PFSK-1 (cell line): ENCODE data around the gene GALNTL6.
A peak's percentile ranks its signal among the peaks of the same experiment; 100 is the strongest.

Experiments used
- FOXP2 ChIP-seq: optimal IDR thresholded peaks from 2 replicates; pipeline ENCODE3; 2011; ENCODE audit warnings: borderline replicate concordance, control low read depth, inconsistent platforms; ENCODE audit not compliant: insufficient read depth; ENCODE audit errors: extremely low read length, extremely low read depth
- POLR2AphosphoS5 ChIP-seq: IDR thresholded peaks from 2 replicates; pipeline ENCODE4 v1.6.1; 2012; ENCODE audit warnings: low read depth, mild to moderate bottlenecking, control low read depth, low read length, moderate library complexity
- REST ChIP-seq, 2 experiments: IDR thresholded peaks; 2 replicates each; pipeline versions ENCODE4 v1.6.1 to v1.8.0; 2011 to 2012; ENCODE audit warnings: low read depth in 2 of 2, low read length in 2 of 2, control low read depth in 1 of 2, inconsistent platforms in 1 of 2, mild to moderate bottlenecking in 1 of 2, moderate library complexity in 1 of 2; ENCODE audit not compliant: insufficient read depth in 1 of 2
- SIN3A ChIP-seq: IDR thresholded peaks from 2 replicates; pipeline ENCODE4 v1.6.1; 2012; ENCODE audit warnings: mild to moderate bottlenecking, low read length, moderate library complexity, borderline replicate concordance; ENCODE audit not compliant: insufficient read depth
- TAF1 ChIP-seq: IDR thresholded peaks from 2 replicates; pipeline ENCODE4 v1.6.1; 2012; ENCODE audit warnings: low read length, control low read depth, borderline replicate concordance; ENCODE audit not compliant: insufficient read depth

Gene GALNTL6

GRCh38 chr4:172845281-172845680, 1032.1 kb downstream of the GALNTL6 start:
- TF ChIP-seq POLR2AphosphoS5 (no peak), TAF1 (no peak), REST (IDR thresholded peaks at IDR 0.05; ENCODE audit: insufficient read depth in 1 of 2, low read depth in 2 of 2, low read length in 2 of 2) (no peak), SIN3A (no peak), FOXP2 (no peak)

DNA sequence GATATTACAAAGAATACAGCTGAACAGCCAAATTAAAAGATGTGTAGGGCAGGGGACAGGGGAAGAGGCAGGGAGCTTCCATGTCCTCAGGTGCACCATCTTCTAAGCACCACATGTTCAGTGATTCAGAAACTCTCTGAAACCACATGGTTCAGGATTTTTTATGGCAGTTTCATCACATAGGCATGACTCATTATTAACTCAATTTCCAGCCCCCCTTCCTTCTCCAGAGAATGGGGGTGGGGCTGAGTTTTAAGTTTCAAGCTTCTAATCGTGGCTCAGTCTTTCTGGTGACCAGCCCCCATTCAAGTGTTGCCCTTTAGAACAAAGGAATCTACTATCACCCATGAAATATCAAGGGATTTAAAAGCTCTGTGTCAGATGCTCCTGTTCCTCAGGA, 1037.6 kb downstream of the GALNTL6 start:
- no peak for TF ChIP-seq POLR2AphosphoS5
- no peak for TF ChIP-seq REST (IDR thresholded peaks at IDR 0.05; ENCODE audit: insufficient read depth in 1 of 2, low read depth in 2 of 2, low read length in 2 of 2)
- no peak for TF ChIP-seq TAF1
- TF ChIP-seq SIN3A, result no peak

- TF ChIP-seq FOXP2, result no peak
- TF ChIP-seq SIN3A, result no peak
- TF ChIP-seq TAF1, result no peak
- no peak for TF ChIP-seq REST (IDR thresholded peaks at IDR 0.05; ENCODE audit: insufficient read depth in 1 of 2, low read depth in 2 of 2, low read length in 2 of 2)
- TF ChIP-seq POLR2AphosphoS5, result no peak
Measured at GRCh38 chr4:172851534-172851933, 1038.3 kb downstream of the GALNTL6 start.

DNA sequence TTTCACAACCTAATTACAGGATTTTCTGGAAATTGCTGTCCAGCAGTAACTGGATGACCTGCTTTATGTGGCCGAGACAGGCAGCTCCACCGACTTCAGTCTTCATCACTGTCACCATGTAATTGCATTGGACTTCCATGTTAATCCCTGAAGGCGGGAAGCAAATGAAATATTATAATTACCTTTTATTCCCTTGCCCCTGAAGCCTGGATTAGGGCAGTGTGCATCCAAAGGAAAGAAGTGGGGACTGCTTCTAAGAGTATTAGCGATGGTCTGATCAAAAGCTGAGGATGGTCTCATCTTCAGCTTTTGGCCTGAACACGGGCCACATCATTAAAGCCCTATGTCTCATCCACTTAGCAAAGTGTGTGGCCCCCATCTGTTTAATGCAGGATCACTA, 1043.8 kb downstream of the GALNTL6 start:
- no peak for TF ChIP-seq TAF1
- TF ChIP-seq REST (IDR thresholded peaks at IDR 0.05; ENCODE audit: insufficient read depth in 1 of 2, low read depth in 2 of 2, low read length in 2 of 2), result peak; percentile 9 to 66; a peak in 2 of 4 replicates

- TF ChIP-seq SIN3A, result no peak
Measured at GRCh38 chr4:172858731-172859230, 1045.6 kb downstream of the GALNTL6 start.

DNA sequence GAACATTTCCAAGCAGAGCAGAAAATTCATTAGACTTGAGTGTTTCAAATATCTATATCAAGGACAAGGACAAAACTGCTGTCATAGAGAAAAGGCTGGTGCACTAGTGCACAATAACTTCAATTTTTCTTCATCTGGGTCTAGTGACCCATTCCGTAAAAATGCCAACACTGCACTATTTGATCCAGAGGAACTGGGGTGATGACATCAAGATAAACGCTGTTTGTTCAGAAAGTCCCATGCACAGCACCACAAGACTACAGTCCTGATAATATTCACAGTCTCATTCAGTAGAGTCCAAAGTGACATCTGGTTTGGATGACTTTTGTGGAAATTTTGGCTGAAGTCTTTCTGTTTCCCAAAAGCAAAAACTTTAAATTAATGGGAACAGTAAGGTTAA, 1051.9 kb downstream of the GALNTL6 start:
- TF ChIP-seq REST (IDR thresholded peaks at IDR 0.05; ENCODE audit: insufficient read depth in 1 of 2, low read depth in 2 of 2, low read length in 2 of 2) (no peak), FOXP2 (no peak), POLR2AphosphoS5 (no peak), TAF1 (no peak), SIN3A (no peak)
